NCI-H146 treated with DMSO at 0.1 percent for 48 hours (cell line): ENCODE results near the gene SIRPB1.
"Not testable (repeated sequence)": the region's sequence is repeated elsewhere in the genome, so short reads cannot be mapped to it uniquely, and the experiment has no call there.

Source experiments
- DNase-seq: peaks from one replicate; lab custom pipeline; 2025; ENCODE audit not compliant: unreplicated experiment; lab: John Stamatoyannopoulos, UW

Gene SIRPB1

GRCh38 chr20:1600736-1601135 is 19.1 kb downstream of the SIRPB1 start:
- DNase-seq: no peak

- DNase-seq: no peak
These were observed 24.5 kb downstream of the SIRPB1 start for GRCh38 chr20:1595333-1595732.

GRCh38 chr20:1588533-1589460 is 31.0 kb downstream of the SIRPB1 start:
- no peak for DNase-seq

- no peak for DNase-seq
These were observed 31.9 kb downstream of the SIRPB1 start for GRCh38 chr20:1587781-1588532.

GRCh38 chr20:1579488-1579887 is 40.3 kb downstream of the SIRPB1 start:
- DNase-seq: no peak

- no peak for DNase-seq
These were observed 41.9 kb downstream of the SIRPB1 start for GRCh38 chr20:1577906-1578305.

GRCh38 chr20:1577313-1577712 is 42.5 kb downstream of the SIRPB1 start:
- DNase-seq: not testable (repeated sequence)

- no peak for DNase-seq
These were observed 43.2 kb downstream of the SIRPB1 start for GRCh38 chr20:1576641-1577040.

GRCh38 chr20:1576003-1576402 is 43.8 kb downstream of the SIRPB1 start:
- DNase-seq: not testable (repeated sequence)

GRCh38 chr20:1571583-1571982 is 48.2 kb downstream of the SIRPB1 start:
- not testable (repeated sequence) for DNase-seq
